ENCODE data around the gene MUC3A.
"Not testable (repeated sequence)": the region's sequence is repeated elsewhere in the genome, so short reads cannot be mapped to it uniquely, and the experiment has no call there.

DNA sequence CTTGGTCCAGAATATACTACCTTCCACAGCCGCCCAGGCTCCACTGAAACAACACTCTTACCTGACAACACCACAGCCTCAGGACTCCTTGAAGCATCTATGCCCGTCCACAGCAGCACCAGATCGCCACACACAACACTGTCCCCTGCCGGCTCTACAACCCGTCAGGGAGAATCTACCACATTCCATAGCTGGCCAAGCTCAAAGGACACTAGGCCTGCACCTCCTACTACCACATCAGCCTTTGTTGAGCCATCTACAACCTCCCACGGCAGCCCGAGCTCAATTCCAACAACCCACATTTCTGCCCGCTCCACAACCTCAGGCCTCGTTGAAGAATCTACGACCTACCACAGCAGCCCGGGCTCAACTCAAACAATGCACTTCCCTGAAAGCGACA lies 42.9 kb downstream of the MUC3A start:
- not testable (repeated sequence) for TF ChIP-seq POLR2A, POLR2AphosphoS5 (IDR thresholded peaks at IDR 0.05)
- TF ChIP-seq, protein P1, sequence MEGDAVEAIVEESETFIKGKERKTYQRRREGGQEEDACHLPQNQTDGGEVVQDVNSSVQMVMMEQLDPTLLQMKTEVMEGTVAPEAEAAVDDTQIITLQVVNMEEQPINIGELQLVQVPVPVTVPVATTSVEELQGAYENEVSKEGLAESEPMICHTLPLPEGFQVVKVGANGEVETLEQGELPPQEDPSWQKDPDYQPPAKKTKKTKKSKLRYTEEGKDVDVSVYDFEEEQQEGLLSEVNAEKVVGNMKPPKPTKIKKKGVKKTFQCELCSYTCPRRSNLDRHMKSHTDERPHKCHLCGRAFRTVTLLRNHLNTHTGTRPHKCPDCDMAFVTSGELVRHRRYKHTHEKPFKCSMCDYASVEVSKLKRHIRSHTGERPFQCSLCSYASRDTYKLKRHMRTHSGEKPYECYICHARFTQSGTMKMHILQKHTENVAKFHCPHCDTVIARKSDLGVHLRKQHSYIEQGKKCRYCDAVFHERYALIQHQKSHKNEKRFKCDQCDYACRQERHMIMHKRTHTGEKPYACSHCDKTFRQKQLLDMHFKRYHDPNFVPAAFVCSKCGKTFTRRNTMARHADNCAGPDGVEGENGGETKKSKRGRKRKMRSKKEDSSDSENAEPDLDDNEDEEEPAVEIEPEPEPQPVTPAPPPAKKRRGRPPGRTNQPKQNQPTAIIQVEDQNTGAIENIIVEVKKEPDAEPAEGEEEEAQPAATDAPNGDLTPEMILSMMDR (IDR thresholded peaks at IDR 0.05), result not testable (repeated sequence)

Measured in prostate gland (tissue), 2 donors.